ENCODE data around the gene AUTS2.
A peak's percentile ranks its signal among the peaks of the same experiment; 100 is the strongest.

AUTS2 gene

GRCh38 chr7:70693686-70694433 lies 1095.6 kb downstream of the AUTS2 start:
- peak; percentile 22 for DNase-seq (ENCODE audit: low read depth)

GRCh38 chr7:70694434-70694970 lies 1096.2 kb downstream of the AUTS2 start:
- peak; percentile 16 for DNase-seq (ENCODE audit: low read depth)

- peak; percentile 9 for DNase-seq (ENCODE audit: low read depth)
These were observed 1096.9 kb downstream of the AUTS2 start for GRCh38 chr7:70694971-70695794.

GRCh38 chr7:70695795-70696083 lies 1097.5 kb downstream of the AUTS2 start:
- DNase-seq (ENCODE audit: low read depth) = no peak

DNA sequence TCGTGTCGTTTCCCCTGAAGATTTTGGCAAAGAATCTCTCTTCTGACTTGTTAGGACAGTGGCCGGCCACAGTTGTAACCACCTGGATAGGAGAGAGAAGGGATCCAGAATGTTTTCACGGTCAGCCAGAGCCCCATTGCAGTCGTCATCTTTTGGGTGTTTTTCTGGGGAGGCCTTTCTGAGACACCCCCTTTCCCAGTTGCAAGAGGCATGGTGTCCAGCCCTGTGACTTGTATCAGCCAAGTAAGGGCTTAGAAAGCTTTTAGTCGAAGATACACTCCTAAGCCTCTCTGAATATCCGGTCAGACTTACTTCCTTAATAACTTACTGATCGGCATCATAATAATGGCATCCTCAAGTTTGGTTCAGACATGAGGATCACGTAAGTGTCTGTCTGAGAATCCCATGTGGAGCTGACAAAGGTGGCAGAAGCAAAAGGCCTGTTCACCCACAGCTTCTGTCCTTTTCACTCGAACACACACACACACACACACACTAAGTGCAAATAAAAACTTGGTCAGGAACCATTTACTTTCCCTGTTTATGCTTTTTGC lies 1098.0 kb downstream of the AUTS2 start:
- DNase-seq (ENCODE audit: low read depth) = peak; percentile 6

- DNase-seq (ENCODE audit: low read depth) = peak; percentile 62
These were observed 1100.1 kb downstream of the AUTS2 start for GRCh38 chr7:70698219-70698832.

DNA sequence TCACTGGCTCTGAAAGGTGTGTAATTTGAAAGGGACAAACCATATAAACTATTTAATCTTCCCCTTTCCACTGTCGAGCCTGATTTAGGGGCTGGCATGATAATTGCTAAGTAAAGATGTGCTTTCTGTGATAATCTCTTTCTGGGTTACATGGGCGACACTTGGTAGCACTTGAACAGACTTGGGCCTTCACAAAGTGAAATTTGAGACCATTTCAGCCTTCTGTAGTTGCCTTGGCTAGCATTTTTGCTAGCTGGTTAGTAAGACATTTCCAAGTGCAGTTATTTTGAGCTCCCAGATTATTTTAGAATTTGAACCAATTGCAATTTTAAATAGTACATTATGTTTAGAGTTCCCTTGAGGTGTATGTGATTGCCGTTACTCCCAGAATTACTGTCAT lies 1101.0 kb downstream of the AUTS2 start:
- no peak for DNase-seq (ENCODE audit: low read depth)

GRCh38 chr7:70700055-70700940 lies 1102.0 kb downstream of the AUTS2 start:
- DNase-seq (ENCODE audit: low read depth) = no peak

- DNase-seq (ENCODE audit: low read depth) = no peak
These were observed 1102.7 kb downstream of the AUTS2 start for GRCh38 chr7:70700941-70701425.

GRCh38 chr7:70701477-70701876 lies 1103.2 kb downstream of the AUTS2 start:
- DNase-seq (ENCODE audit: low read depth) = no peak

DNA sequence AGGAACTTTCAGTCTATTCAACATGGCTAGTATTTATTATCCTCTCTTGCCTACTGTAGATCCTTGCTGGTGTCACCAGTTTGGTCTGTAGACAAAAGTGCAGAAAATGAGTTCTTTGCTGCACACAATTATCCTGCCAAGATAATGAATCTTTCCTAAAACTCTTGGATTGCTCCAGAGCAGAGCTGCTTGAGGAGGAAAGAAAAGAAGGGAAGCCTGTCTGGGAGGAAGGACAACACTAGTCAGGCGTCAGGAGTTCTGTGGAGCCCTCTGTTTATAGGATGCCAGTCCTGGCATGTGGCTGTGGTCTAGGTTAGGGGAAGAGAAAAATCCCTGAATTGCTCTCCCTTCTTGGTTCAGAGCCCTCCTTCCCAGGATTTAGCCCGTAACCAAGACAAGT lies 1103.7 kb downstream of the AUTS2 start:
- no peak for DNase-seq (ENCODE audit: low read depth)

- DNase-seq (ENCODE audit: low read depth) = no peak
These were observed 1105.5 kb downstream of the AUTS2 start for GRCh38 chr7:70703785-70704184.

DNA sequence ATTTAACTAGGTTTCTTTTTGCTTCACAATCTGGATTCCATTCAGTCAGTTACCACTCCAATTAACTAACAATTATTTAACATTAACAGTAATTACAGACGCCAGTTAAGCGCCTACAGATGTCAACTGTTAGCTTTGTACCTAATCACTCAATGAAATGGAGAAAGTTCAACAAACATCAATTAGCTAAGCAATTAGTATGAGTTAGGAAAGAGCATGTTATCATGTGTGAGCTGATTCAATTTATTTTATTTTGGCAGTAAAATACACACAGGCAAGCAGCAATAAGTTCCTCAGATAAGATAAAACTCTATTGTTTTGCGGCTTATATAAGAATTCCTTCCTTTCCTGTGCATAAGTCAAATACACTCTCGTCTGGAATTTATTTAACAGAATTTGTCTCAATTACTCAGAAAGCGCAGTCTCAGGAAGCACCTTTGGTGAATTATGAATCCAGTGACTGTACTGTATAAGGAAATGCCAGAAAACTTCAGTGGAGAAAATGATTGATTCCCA lies 1106.6 kb downstream of the AUTS2 start:
- DNase-seq (ENCODE audit: low read depth) = peak; percentile 34

GRCh38 chr7:70706204-70706603 lies 1107.9 kb downstream of the AUTS2 start:
- DNase-seq (ENCODE audit: low read depth) = no peak

DNA sequence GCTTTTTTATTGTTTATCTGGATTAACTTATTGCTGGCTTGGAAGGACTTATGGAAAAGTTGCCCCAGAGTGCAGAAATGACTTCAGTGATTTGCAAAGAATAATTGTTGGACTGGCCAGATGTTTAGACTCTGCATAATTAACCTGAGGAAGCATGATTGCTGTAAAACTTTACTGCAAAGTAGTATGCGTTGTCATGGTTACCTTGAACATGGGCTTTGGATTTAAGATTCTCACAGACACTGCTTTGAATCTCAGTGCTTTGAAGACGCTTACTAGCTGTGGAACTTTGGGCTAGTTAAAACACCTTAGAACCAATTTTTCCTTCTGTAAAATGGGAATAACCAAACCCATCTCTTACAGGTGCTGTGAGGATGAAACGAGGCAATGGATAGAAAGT lies 1108.4 kb downstream of the AUTS2 start:
- DNase-seq (ENCODE audit: low read depth) = no peak

- DNase-seq (ENCODE audit: low read depth) = no peak
These were observed 1109.6 kb downstream of the AUTS2 start for GRCh38 chr7:70707823-70708243.

GRCh38 chr7:70710011-70710480 lies 1111.8 kb downstream of the AUTS2 start:
- DNase-seq (ENCODE audit: low read depth) = peak; percentile 89

GRCh38 chr7:70710651-70711050 lies 1112.4 kb downstream of the AUTS2 start:
- DNase-seq (ENCODE audit: low read depth) = peak; percentile 13

DNA sequence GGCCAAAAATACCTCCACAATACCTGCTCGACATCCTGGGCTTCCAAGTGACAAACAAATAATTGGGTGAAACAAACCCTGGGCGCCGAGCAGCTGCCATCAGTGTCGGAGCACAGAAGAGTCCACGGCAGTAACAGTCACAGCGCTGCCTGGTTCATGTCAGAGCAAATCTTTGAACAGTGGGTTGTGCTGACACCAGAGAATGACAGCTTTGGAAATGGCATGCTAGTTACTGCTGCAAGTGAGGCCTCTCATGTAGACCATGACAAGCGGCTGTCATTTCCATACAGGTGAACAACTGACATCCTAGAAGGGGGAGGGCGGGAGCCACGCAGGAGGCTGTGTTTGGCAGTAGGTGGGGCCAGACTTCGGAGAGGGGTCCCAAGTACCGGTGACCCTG lies 1113.2 kb downstream of the AUTS2 start:
- no peak for DNase-seq (ENCODE audit: low read depth)

DNA sequence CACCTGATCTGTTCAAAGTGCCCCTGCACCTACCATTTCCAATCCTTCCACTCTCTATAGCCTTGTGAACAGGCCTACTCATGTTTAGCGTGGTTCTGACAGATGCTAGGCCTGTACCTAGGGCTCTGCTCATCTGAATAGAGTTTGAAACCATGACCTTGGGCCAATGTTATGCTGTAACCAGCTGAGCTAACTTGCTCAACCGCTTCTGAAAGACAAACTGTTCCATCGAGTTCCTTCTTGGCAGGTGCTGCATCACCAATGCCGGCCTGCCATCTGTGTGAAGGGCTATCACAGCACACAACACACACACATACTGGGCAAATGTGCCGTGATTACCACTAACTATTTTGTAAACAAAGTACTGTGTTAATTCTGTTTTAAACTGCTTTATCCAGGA lies 1114.7 kb downstream of the AUTS2 start:
- DNase-seq (ENCODE audit: low read depth) = no peak

DNA sequence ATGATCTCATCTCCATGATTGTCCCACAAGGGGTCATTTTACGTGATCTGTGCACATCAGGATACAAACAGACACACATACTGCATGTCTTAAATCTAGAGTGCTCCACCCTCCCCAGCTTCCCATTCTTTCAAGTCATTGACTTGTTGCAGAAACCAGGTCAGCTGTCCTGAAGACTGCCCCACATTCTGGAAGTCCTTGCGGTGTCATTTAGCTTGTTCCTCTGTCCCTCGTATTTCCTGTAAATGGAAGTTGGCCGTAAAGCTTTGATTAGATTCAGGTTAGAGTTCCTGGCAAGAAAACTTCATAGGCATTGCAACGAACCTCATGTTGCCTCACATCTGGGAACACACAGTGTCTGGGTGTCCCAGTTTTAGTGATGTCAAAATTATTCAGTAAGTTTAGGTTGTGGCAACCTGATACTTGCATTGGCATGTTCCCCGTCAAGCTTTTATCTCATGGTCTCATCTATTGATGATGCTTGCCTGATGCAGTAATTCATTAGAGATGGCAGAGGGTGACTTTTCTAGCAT lies 1116.3 kb downstream of the AUTS2 start:
- no peak for DNase-seq (ENCODE audit: low read depth)

All from amniotic epithelial cell (primary cell).